HG02973 (cell line): ENCODE data around the gene TMEM151A.

Source experiments
- ATAC-seq: cut with Tn5 transposase; IDR thresholded peaks from one replicate; pipeline ENCODE4 v1.9.1; 2021; ENCODE audit warnings: moderate library complexity; ENCODE audit not compliant: unreplicated experiment

Gene TMEM151A

GRCh38 chr11:66334605-66335442 is 43.1 kb downstream of the TMEM151A start:
- ATAC-seq: no peak

GRCh38 chr11:66335531-66336233 is 44.0 kb downstream of the TMEM151A start:
- ATAC-seq: no peak

GRCh38 chr11:66336234-66337102 is 44.8 kb downstream of the TMEM151A start, which contains the start of gene RIN1:
TSS of gene RIN1 (minus strand) at chr11:66336434. CDS start at chr11:66336402, 32 bp downstream.
- ATAC-seq: peak; percentile 54

- no peak for ATAC-seq
Observed at GRCh38 chr11:66337103-66337899, 45.6 kb downstream of the TMEM151A start.

- ATAC-seq: no peak
Observed at GRCh38 chr11:66338276-66339161, 46.8 kb downstream of the TMEM151A start.

- no peak for ATAC-seq
Observed at GRCh38 chr11:66339162-66339675, 47.5 kb downstream of the TMEM151A start.

- no peak for ATAC-seq
Observed at GRCh38 chr11:66339686-66340483, 48.2 kb downstream of the TMEM151A start.

GRCh38 chr11:66340596-66341501 is 49.2 kb downstream of the TMEM151A start:
- no peak for ATAC-seq

GRCh38 chr11:66341502-66342126 is 49.9 kb downstream of the TMEM151A start:
- ATAC-seq: no peak

- no peak for ATAC-seq
Observed at GRCh38 chr11:66343176-66343575, 51.5 kb downstream of the TMEM151A start.

- ATAC-seq: peak; percentile 46
Observed at GRCh38 chr11:66344550-66345315, 53.0 kb downstream of the TMEM151A start, which contains the start of gene BRMS1. TSS of gene BRMS1 (minus strand) at chr11:66345104. CDS start at chr11:66342234, 2,870 bp downstream.

GRCh38 chr11:66345316-66345649 is 53.6 kb downstream of the TMEM151A start:
- ATAC-seq: no peak
